Smooth muscle cell (in vitro differentiated cells): ENCODE results near the gene HLA-B. TPM values are rescaled to one million over a fixed set of nuclear protein-coding genes. Genes with fewer than 3 reads are reported as not detected.

ENCODE experiments used
- DNase-seq: peaks from one replicate; lab custom pipeline; 2025; ENCODE audit not compliant: unreplicated experiment; lab: John Stamatoyannopoulos, UW
- H2AFZ ChIP-seq: fragments of 200-600 bp; sonication (generic); 2 replicates; pipeline ENCODE4 v1.6.0; 2016; ENCODE audit warnings: antibody characterized with exemption, low read depth, mild to moderate bottlenecking
- H3F3A ChIP-seq: fragments of 200-600 bp; sonication (generic); 2 replicates; pipeline ENCODE4 v1.6.0; 2017; ENCODE audit warnings: antibody characterized with exemption, low read depth
- H3K27ac ChIP-seq: fragments of 200-600 bp; sonication (generic); 2 replicates; pipeline ENCODE4 v1.5.1; 2016; ENCODE audit warnings: low read depth, mild to moderate bottlenecking
- H3K27me3 ChIP-seq: fragments of 200-600 bp; sonication (generic); 2 replicates; pipeline ENCODE4 v1.6.1; 2016; ENCODE audit warnings: low read depth, mild to moderate bottlenecking
- H3K36me3 ChIP-seq: fragments of 200-600 bp; sonication (generic); 2 replicates; pipeline ENCODE4 v1.5.1; 2016; ENCODE audit warnings: low read depth
- H3K4me1 ChIP-seq: fragments of 200-600 bp; sonication (generic); 2 replicates; pipeline ENCODE4 v1.5.1; 2016; ENCODE audit warnings: low read depth
- H3K4me2 ChIP-seq: fragments of 200-600 bp; sonication (generic); 2 replicates; pipeline ENCODE4 v1.6.0; 2016; ENCODE audit warnings: mild to moderate bottlenecking
- H3K4me3 ChIP-seq: fragments of 200-600 bp; sonication (generic); 2 replicates; pipeline ENCODE4 v1.5.1; 2016; ENCODE audit warnings: mild to moderate bottlenecking
- H3K79me2 ChIP-seq: fragments of 200-600 bp; sonication (generic); 2 replicates; pipeline ENCODE4 v1.6.0; 2016; ENCODE audit warnings: low read depth, mild to moderate bottlenecking
- H3K9ac ChIP-seq: fragments of 200-600 bp; sonication (generic); 2 replicates; pipeline ENCODE4 v1.6.0; 2016; ENCODE audit warnings: low read depth
- H3K9me3 ChIP-seq: fragments of 200-600 bp; sonication (generic); replicated peaks from 2 replicates; pipeline ENCODE4 v1.5.1; 2016; ENCODE audit warnings: low read depth
- H4K20me1 ChIP-seq: fragments of 200-600 bp; sonication (generic); 2 replicates; pipeline ENCODE4 v1.6.0; 2016; ENCODE audit warnings: low read depth
- WGBS: methylation state at CpG from one replicate; pipeline ENCODE4 v1.1.7; 2016; ENCODE audit warnings: low lambda C conversion rate; 5-methylcytosine and 5-hydroxymethylcytosine counted together
- polyA plus RNA-seq: library from polyadenylated mRNA; unstranded; fragments of >200 nt; fragmentation: Nextera tagmentation; extraction: Ambion mirVana; gene quantifications from 2 replicates; pipeline ENCODE4 v1.2.1, GENCODE V29; 2016
- total RNA-seq: library from RNA; depleted of rRNA; stranded (reverse); fragments of >200 nt; gene quantifications from 2 replicates; pipeline ENCODE4 v1.2.3, GENCODE V29; 2014
- TF ChIP-seq, protein P1 (sequence below): fragments of 200-600 bp; sonication (generic); IDR thresholded peaks from 2 replicates; pipeline ENCODE4 v1.5.1; 2017; ENCODE audit warnings: borderline replicate concordance, mild to moderate bottlenecking, antibody characterized with exemption; ENCODE audit not compliant: insufficient read depth, poor library complexity, severe bottlenecking

HLA-B gene
- total and polyA plus RNA-seq, 2 experiments from 2014 or later = 646 to 2,794 TPM

DNA sequence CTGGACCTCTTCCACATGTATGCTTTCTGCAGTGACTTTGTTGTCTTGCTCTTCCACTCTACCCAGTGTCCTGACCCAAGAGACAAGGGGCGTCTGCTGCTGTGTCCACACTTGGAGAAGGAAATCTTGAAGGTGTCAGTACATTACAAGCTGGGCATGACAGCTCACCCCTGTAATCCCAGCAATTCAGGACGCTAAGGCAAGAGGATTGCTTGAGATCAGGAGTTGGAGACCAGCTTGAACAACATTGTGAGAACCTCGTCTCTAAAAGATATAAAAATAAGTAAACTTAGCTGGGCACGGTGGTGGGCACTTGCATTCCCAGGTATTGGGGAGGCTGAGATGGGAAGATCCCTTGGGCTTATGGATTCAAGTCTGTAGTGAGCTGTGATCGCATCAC lies 5.8 kb upstream of the HLA-B start:
- no peak overlapping the region for H3K27ac ChIP-seq
- no peaks in the 10 kb centered on the region for H3K36me3 ChIP-seq
- no peaks in the 10 kb centered on the region for H3K9me3 ChIP-seq
- no peak overlapping the region for H2AFZ ChIP-seq
- H4K20me1 ChIP-seq = no peaks in the 10 kb centered on the region
- no peaks in the 10 kb centered on the region for H3K79me2 ChIP-seq
- no peaks in the 10 kb centered on the region for H3K4me1 ChIP-seq
- WGBS = 66% methylated on average over 5 of the region's 5 CpGs
- peaks cover 63% of the 10 kb centered on the region for H3K27me3 ChIP-seq
- no peak overlapping the region for H3K4me2 ChIP-seq
- H3K9ac ChIP-seq = no peak overlapping the region
- DNase-seq = no peak
- H3K4me3 ChIP-seq = no peak overlapping the region
- TF ChIP-seq, protein P1, sequence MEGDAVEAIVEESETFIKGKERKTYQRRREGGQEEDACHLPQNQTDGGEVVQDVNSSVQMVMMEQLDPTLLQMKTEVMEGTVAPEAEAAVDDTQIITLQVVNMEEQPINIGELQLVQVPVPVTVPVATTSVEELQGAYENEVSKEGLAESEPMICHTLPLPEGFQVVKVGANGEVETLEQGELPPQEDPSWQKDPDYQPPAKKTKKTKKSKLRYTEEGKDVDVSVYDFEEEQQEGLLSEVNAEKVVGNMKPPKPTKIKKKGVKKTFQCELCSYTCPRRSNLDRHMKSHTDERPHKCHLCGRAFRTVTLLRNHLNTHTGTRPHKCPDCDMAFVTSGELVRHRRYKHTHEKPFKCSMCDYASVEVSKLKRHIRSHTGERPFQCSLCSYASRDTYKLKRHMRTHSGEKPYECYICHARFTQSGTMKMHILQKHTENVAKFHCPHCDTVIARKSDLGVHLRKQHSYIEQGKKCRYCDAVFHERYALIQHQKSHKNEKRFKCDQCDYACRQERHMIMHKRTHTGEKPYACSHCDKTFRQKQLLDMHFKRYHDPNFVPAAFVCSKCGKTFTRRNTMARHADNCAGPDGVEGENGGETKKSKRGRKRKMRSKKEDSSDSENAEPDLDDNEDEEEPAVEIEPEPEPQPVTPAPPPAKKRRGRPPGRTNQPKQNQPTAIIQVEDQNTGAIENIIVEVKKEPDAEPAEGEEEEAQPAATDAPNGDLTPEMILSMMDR = no peak
- no peaks in the 10 kb centered on the region for H3F3A ChIP-seq

DNA sequence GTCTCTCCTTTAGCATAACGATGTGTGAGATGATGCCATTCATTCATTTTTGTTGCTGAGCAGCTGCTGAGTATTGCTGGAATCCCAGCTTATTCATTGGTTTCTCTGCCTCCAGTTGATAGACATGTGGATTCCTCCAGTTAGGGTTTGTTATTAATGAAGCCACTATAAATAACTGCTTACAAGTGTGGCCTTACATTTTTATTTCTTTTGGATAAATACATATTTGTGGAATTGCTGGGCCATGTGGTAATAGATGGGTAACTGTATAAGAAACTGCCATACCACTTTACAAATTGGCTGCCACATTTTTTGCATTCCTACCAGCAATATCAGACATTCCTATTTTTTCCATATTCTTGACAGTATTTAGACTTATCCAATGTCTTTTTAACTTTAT lies 2.6 kb upstream of the HLA-B start:
- Histone ChIP-seq H3K9ac (no peak overlapping the region), H3F3A (no peaks in the 10 kb centered on the region), H3K36me3 (no peaks in the 10 kb centered on the region), H3K27ac (no peak overlapping the region), H2AFZ (no peak overlapping the region), H3K4me3 (no peak overlapping the region), H3K4me1 (no peaks in the 10 kb centered on the region), H4K20me1 (peaks cover 10% of the 10 kb centered on the region), H3K27me3 (peaks cover 47% of the 10 kb centered on the region), H3K4me2 (no peak overlapping the region), H3K9me3 (no peaks in the 10 kb centered on the region), H3K79me2 (no peaks in the 10 kb centered on the region)
- TF ChIP-seq, protein P1 = no peak
- 79% methylated on average over 1 of the region's 1 CpG for WGBS
- DNase-seq = no peak

DNA sequence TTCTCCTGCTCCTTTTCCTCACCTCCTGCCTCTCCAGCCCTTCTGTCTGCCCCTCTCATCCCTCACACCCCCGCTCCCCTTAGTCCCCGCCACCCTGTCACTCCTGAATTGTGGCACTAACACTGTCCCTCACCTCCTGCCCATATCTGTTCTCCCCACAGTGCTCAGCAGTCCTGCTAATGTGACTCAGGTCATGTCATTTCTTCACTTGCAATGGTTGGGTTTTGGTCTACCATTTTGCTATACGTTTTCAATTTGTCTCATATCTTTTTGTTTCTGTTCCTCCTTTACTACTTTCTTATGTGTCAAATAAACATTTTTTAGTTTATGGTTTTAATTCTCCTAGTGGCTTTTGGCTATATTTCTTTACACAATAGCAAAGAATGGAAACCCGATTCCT lies 1.3 kb upstream of the HLA-B start:
- DNase-seq = no peak
- Histone ChIP-seq H3F3A (no peaks in the 10 kb centered on the region), H3K79me2 (no peaks in the 10 kb centered on the region), H3K36me3 (no peaks in the 10 kb centered on the region), H3K27ac (no peak overlapping the region), H3K4me1 (no peaks in the 10 kb centered on the region), H3K9ac (no peak overlapping the region), H3K4me2 (no peak overlapping the region), H4K20me1 (peaks cover 10% of the 10 kb centered on the region), H2AFZ (no peak overlapping the region), H3K9me3 (no peaks in the 10 kb centered on the region), H3K4me3 (no peak overlapping the region), H3K27me3 (peaks cover 40% of the 10 kb centered on the region)
- 39% methylated on average over 4 of the region's 4 CpGs for WGBS
- TF ChIP-seq, protein P1 = no peak

DNA sequence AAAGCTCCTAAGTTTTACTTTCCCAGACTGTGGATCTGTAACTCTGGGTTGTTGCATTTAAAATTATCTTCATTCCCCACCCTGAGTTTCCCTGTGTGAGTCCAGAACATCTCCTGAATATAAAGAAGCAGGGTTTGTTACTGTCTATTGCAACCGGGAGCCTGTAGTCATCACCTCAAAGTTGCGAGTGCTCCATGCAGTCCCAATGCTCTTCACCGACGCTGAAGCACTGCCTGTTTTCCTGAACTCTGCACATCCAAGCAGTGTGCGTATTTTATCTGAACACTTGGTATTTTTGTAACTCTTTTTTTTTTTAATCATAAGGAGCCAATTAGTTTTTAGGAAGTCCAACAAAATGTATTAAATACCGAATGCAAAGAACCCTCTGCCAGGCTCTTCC lies 907 bp upstream of the HLA-B start:
- Histone ChIP-seq H3K9ac (no peak overlapping the region), H3K27ac (no peak overlapping the region), H3K79me2 (no peaks in the 10 kb centered on the region), H4K20me1 (peaks cover 10% of the 10 kb centered on the region), H3K4me2 (no peak overlapping the region), H3K36me3 (no peaks in the 10 kb centered on the region), H3K27me3 (peaks cover 38% of the 10 kb centered on the region), H3F3A (no peaks in the 10 kb centered on the region), H3K4me1 (no peaks in the 10 kb centered on the region), H3K9me3 (no peaks in the 10 kb centered on the region), H2AFZ (no peak overlapping the region), H3K4me3 (no peak overlapping the region)
- no peak for DNase-seq
- WGBS = 46% methylated on average over 6 of the region's 6 CpGs
- TF ChIP-seq, protein P1 = no peak
